SIG-M5 (cell line): ENCODE results near the gene USO1.
"Not testable (repeated sequence)": the region's sequence is repeated elsewhere in the genome, so short reads cannot be mapped to it uniquely, and the experiment has no call there.

Source experiments
- DNase-seq: peaks from one replicate; lab custom pipeline; 2025; lab: John Stamatoyannopoulos, UW

Gene USO1

GRCh38 chr4:75710246-75710645, 14.1 kb upstream of the USO1 start:
- no peak for DNase-seq

DNA sequence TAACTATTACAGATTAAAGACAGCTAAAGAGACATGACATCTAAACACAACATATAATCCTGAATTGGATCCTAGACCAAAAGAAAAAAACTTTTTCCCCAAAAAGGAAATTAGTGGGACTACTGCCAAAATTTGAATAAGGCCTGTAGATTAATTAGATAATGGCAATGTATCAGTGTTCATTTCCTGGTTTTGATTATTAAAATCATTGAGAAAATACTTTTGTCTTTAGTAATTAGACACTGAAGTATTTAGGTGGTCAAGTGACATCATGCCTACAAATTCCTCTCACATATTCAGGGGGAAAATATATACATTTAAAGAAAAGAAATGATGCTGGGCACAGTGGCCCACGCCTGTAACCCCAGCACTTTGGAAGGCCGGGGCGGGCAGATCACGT, 10.4 kb upstream of the USO1 start:
- DNase-seq: no peak

DNA sequence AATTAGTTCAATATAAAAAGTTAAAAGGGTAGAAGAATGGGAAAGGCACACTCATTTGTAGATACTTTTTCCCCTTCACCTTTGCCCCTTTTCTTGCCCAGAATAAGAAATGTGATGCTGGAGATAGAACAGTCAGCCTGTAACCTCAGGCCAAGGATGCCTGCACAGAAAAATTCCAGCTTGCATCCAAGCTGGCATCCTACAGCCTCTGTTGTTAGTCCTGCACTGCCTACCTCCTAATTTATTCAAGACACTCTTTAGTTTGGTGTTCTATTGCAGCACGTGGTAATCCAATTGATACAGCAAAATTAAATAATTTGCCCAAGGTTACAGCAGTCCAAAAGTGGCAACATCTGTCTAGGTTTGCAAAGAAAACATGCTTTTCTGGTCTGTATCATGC, 9.7 kb upstream of the USO1 start:
- DNase-seq: no peak

DNA sequence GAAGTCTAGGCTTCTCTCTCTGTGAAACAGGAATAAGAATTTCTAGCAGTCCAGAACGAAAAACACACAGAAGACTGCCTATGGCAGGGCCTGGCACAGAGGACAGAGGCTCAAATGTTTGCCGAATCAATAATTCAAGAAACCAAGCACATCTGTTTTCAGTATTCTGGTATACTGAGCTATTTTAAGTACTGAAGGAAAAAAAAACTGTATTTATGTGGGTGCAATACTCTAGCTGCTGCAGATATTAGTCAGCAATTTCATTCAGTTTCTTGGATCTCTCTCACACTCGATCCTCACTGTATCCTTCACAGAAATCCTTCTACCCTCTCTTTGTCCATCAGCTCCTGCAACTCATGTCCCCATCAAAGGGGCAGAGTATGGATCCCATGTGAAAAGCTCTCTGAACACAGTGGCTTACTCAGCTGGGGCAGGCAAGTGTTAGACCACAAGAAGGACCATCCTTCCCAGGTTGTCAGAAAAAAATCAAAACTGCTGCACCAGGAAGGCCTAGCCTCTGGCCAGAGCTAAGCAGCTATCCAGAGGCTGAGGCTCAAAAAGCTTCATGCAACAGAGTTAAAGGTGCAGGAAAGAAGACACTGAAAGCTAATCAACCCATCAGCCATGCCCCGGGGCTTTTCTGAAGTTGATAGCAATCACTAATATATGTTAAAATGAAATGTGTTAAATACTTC, 9.1 kb upstream of the USO1 start:
- DNase-seq: no peak

GRCh38 chr4:75716054-75716453, 8.3 kb upstream of the USO1 start:
- DNase-seq: not testable (repeated sequence)

DNA sequence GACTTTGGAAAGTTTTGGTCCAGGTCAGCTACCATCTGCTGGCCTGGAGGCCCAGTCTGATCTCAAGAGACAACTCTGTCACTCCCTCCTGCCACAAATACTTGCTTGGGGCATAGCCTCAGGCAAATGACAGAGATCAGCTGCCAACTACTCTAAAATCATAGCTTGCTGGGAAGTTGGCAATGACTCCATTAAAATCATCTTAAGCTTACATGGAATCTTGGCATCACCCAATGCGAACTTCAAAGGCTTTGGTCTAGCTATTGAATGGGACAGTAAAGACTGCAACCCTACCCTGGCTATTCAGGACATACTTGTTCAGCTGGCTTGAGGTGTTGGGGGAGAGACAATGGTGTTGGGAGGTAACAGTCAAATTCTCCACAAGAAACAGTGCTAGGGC, 7.0 kb upstream of the USO1 start:
- DNase-seq: no peak

- DNase-seq: no peak
These were observed 5.8 kb upstream of the USO1 start for GRCh38 chr4:75718529-75718928.

DNA sequence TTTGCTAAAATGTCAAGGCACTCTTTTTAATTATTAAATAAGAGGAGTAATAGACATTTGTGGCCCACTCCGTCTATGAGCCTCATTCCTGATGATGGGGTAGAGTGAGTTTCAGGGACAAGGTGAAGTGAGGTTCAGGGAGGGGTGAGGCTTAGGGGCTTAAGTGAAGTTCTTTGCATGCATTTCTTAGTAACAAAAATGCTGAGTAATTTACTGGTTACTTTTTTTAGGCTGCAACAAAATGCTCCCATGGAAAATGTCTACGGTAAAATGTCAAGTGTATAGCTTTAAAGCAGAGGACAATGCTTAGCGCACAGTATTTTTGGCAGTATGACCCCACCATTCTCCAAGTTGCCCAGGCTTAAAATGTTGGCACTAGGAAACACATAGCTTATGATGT, 2.0 kb upstream of the USO1 start:
- DNase-seq: no peak

DNA sequence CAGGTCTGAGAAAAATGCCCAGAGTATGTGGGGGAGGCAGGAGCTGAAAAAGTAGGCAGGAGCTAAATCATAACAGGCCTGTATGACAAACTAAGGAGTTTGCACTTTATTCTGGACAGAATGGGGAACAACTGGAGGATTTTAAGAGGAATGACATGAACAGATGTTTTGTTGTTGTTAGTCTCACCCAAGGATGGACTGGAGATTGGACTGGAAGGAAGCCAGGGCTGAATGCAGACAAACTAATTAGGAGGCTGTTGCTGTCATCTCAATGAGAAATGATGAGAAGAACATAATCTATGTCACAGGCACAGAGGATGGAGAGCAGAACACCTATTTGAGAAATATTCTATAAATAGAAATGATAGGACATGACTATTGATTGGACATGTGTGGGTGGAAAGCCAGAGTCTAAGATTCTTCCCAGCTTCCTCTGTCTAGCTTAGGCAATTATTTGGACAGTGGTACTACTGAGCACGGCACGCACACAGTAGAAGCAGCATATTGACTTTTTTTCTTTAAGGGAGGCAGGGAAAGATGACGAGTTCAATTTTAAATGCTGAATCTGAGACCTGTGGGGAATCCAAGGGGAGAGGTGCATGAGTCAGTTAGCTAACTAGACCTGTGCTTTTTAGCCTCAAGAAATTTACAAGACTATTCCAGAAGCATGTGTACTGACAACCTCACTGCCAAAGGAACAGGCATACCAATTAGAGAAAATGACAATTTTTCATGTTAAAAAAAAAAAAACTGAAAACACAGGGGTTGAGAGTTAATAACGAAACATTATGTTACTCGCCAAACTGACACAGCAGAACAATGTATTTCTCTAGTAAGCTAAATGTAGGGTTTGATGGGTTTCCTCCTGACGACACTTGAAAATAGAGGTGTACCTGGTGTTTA, 963 bp upstream of the USO1 start:
- no peak for DNase-seq

DNA sequence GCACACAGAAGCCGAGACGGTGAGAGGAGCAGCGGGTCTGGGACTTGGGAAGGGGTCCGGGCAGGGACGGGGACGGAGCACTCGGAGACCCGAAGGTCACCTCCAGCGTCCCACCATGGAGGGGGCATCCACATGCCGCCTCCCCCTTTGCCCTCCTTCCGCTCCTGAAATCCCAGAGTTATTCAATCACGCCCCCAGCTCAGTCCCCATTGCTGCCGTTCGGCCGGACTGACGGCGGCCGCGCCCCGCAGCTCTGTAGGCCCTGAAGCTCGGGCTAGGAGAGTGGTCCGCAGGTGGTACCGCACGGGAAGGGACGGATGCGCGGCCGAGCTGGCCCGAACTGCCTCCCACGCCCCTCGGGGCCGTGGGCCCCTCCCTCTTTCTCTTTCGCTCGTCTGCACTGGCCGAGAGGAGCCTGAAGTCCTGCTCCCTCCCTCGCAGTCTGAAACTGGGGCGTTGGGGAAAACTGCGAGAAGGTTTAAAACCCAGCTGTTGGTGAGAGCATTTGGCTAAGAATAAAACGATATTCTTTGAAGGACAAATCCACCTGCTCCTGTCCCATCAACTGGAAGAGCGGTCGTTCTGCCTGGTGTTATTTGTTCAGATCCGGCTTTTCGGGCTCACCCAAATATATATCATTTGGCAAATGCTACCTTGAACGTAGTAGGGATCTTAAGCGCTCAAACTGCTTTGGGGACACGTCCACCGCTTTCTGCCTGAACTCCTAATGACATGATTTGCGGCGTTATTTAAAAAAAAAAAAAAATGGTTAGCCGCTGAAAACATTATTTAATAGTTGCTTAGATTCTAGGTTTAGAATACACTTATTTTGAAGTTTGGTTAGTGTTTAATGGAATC, 719 bp downstream of the USO1 start:
- DNase-seq: no peak

GRCh38 chr4:75725942-75726538, 1.7 kb downstream of the USO1 start:
- not testable (repeated sequence) for DNase-seq

DNA sequence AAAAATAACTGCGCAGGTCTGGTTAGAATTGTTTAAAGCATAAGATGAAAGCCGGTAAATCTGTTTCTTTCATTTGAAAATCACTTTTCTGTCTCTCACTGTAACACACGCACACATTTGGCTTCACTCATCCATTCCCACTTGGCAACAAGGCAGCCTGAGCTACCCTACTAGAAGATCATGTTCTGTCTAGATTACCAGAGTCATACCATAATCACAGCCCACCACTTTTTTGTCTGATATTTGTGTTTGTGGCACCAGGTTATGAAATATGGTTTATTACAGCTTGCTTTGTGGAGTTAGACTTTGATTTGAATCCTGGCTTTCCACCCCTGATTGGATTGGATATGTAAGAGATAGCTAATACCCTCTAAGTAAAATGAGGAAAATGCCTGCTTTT, 2.2 kb downstream of the USO1 start:
- DNase-seq: no peak

- no peak for DNase-seq
These were observed 2.7 kb downstream of the USO1 start for GRCh38 chr4:75727073-75727472.

DNA sequence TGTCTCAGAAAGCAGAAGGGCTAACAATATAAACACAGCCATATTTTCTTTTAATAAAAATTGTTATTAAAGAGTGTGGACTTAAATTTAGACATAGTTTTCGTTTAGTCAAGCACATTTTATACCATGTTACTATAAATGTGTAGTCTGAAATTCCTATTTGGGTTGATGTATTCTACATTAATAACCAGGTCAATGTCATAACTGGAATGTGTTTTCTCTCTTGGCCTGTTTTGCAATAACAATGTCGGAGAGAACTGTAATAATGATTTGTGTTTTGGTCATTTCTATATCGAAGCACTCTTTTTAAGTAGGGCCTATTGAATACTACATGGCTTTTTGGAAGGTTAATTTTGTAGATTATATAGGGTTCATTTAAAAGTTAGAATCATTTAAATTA, 5.5 kb downstream of the USO1 start:
- no peak for DNase-seq

DNA sequence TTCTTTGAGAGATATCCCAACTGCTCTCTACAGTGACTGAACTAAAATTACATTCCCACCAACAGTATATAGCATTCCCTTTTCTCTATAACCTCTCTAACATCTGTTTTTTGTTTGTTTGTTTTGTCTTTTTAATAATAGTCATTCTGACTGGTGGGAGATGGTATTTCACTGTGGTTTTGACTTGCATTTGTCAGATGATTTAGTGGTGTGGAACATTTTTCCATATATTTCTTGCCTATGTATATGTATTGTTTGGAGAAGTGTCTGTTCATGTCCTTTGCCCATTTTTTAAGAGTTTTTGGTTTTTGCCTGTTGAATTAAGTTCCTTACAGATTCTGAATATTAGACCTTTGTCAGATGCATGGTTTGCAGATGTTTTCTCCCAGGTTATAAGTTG, 9.0 kb downstream of the USO1 start:
- DNase-seq: no peak

- no peak for DNase-seq
These were observed 11.1 kb downstream of the USO1 start for GRCh38 chr4:75735525-75735924.

DNA sequence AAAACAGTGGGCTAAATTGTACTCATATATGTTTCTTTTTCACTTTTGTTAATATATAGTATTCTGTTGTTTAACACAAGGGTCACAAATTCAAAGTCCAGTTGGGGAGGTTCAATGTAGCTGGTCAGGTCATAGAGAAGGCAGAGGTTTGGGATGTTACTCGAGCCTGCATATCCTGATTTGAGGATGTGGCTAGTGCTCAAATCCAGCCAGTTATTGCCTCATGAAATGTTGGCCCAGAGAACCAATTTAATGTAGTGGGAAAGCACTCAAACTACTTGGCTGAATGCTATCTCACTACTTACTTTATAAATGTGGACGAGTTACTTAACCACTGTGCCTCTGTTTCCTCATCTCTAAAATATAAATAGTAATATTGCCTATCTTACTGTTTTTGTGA, 12.5 kb downstream of the USO1 start:
- DNase-seq: no peak

- no peak for DNase-seq
These were observed 13.0 kb downstream of the USO1 start for GRCh38 chr4:75737398-75737797.

DNA sequence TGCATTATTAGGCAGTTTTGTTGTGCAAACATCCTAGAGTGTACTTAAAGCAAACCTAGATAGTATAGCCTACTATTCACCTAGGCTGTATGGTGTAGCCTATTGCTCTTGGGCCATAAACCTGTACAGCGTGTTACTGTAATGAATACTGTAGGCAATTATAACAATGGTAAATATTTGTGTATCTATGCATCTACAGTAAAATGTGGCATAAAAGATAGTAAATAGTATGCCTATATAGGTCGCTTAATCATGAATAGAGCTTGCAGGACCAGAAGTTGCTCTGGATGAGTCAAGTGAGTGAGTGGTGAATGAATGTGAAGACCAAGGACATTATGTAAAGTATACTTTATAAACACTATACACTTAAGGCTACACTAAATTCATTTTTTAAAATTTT, 16.6 kb downstream of the USO1 start:
- DNase-seq: no peak

DNA sequence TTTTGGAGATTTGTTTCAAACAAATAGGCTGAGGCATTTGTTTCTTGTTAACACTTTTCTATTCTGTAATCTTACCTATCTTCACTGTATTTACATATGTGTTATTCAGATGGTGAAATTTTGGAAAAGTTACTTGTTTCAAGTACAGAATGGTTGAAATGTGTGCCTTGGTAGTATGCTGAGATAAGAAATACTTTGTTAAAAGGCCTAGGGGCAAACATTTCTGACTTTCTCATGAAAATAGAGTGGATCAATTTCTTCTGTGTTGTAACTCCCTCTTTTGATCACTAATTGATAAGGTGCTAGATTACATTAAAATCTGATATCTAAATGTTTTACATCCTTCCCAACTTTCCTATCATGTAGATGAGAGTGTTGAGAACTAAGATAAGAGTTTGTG, 18.1 kb downstream of the USO1 start:
- DNase-seq: no peak

DNA sequence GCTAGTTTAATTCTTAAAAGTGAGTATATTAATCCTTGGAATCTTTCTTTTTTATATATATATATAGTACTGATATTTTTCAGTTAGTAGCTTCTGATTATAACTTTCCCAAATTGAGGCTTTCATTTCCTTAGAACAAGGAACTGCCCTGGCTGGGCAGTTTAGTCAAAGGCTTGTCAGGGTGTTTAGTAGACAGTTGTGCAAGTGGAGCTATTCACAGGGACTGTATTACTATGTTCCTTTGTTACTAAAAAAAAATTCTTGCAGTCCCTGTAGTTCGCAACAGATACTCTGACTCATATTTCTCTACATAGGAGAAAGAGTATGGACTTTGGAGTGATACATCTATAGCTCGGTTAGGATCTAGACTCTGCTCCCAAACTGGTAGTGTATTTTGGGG, 20.8 kb downstream of the USO1 start:
- peak; percentile 62 for DNase-seq

- no peak for DNase-seq
These were observed 21.4 kb downstream of the USO1 start for GRCh38 chr4:75745721-75746199.
